Choroid plexus epithelial cell (primary cell): ENCODE data around the gene PANK4.

Source experiments
- DNase-seq: peaks from one replicate; pipeline ENCODE4 v3.0.0-alpha.2; 2010; ENCODE audit warnings: low read depth
- H3K4me3 ChIP-seq: 2 replicates; pipeline ENCODE4 v1.5.1; 2011; ENCODE audit warnings: low read depth, mild to moderate bottlenecking, control low read depth, low read length, moderate library complexity
- CTCF ChIP-seq: conservative IDR thresholded peaks from 2 replicates; pipeline ENCODE4 v1.5.1; 2011; ENCODE audit warnings: low read depth, mild to moderate bottlenecking, control low read depth, inconsistent platforms, low read length, moderate library complexity

The PANK4 gene

DNA sequence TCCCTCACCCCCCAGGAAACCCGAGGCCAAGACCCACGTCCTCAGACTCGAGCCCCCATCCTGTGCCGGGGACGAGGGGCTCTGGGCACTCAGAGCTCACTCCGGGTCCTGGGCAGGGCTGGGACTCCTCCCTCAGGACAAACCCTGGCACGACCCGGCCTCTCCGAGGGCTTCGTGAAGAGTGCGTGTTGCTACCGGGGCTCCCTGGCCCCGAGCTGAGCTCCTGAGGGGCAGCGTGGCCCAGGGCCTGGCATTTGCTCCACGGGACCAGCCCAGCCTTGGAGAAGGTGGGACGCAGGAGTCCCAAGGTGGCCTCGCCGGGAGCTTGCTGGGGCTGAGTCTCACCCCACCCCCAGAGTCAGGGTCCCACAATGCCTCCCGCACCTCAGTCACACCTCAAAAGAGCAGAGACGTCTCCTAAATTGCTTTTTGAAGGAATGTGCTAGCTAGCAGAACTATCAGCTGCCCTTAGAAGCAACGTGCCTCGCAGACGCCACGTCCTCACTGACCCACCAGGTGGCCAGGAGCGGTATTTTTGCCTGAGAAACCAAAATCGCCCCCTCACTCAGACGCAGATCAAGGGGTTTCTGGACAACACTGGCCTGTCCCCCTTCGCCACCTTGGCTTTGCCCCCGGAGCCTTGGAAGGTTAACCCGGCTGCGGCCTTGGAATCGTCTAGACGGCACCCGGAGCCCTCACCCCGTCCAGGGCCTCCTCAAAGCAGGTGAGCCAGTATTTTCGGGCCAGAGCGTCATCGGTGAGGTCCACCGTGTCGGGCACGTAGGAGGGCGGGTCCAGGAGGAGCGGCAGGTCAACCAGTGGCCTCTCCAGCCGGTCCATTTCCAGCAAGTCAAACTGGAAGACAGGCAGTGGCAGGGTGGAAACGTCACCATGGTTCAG lies 11.3 kb downstream of the PANK4 start:
- no peak for DNase-seq
- no peak overlapping the region for H3K4me3 ChIP-seq
- TF ChIP-seq CTCF: peak; percentile 34

DNA sequence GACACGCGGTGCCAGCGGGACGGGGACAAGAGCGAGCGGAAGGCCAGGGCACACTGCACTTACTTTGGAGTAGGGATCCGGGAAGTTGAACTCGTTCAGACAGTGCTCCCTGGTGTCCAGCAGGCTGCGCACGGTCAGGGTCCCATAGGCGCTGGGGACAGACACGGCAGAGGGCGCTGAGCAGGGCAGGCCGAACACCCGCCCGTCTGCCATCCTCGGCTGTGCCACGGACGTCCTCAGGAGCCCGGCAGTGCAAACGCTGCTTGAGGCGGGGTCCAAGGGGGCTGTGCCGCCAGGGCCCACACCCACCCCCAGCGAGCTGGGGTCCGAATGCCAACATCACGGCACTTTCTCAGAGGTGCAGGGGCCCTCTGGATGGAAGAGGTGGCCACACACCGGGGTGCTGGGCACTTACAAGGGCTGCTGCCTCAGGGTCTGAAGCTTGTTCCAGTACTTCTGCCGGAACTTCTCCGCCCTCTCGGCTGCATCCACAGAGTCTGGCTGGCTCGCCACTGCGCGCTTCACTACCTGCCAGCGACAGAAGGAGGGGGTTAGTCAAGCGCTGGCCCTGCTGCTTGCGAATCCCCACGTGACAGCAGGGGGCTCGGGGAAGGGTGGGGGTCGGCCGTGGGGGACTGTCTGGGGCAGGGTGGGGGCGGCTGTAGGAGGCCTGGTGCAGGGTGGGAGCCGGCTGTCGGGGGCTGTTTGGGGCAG lies 12.3 kb downstream of the PANK4 start:
- no peak for DNase-seq
- H3K4me3 ChIP-seq: no peak overlapping the region
- no peak for TF ChIP-seq CTCF

DNA sequence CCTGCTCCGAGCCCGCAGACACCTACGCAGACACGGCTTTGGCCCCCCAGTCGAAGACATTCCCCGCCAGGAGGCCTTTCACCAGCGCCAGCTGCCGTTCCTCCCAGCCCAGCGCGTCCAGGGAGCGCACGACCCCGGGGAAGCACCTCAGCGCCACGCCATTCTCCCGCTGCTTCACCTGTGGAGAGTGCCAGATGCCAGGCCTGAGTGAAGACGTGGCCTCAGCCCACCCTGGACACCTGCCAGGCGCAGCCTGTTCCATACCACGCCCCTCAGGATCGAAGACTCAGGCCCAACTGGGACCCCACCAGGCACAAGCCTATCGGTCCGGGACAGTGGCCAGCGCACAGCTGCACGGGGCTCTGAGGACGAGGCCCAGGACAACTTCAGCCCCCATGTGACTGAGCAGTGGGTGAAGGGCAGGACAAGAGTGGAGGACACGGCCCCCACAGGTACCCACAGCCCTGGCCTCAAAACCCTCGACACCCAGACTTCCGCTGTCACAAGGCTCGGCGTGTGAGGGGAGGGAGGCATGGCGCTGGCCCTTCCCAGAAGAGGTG lies 13.5 kb downstream of the PANK4 start:
- H3K4me3 ChIP-seq: no peak overlapping the region
- TF ChIP-seq CTCF: no peak
- no peak for DNase-seq

GRCh38 chr1:2510366-2511155 lies 15.8 kb downstream of the PANK4 start:
- H3K4me3 ChIP-seq: no peak overlapping the region
- no peak for TF ChIP-seq CTCF
- DNase-seq: no peak

GRCh38 chr1:2509589-2509988 lies 16.8 kb downstream of the PANK4 start:
- no peak for DNase-seq
- no peak for TF ChIP-seq CTCF
- no peak overlapping the region for H3K4me3 ChIP-seq

DNA sequence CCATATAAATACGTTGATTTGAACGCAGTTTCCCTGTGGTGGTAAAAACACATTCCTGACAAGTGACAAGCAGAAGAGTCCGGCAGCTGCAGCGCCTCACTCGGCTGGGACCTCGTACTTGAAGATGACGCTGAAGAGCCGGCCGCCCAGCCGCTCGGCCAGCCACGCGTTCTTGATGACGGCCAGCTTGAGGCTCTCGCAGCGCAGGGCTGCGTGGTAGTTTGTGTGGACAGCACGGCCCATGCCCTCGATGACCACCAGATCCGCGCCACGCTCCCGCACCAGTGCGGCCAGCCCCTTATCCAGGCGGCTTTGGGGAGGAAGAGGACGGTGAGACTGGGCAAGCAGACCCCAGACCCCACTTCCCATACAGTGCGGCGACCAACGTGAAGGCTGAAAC lies 17.6 kb downstream of the PANK4 start:
- no peak for TF ChIP-seq CTCF
- no peak for DNase-seq
- H3K4me3 ChIP-seq: no peak overlapping the region
